Peyer's patch (tissue), 4 donors: ENCODE data around the gene SMG7. TPM values are rescaled to one million over a fixed set of nuclear protein-coding genes. Genes with fewer than 3 reads are reported as not detected.

Source experiments
- DNase-seq, 3 donors: peaks; one replicate each; pipeline ENCODE4 v3.0.0-alpha.2; 2017 to 2019
- H3K27ac ChIP-seq, 4 donors: fragments of 200-600 bp; sonication (generic); one replicate each; pipeline ENCODE4 v1.5.1; 2016 to 2019
- H3K27me3 ChIP-seq, 2 donors: fragments of 200-600 bp; sonication (generic); one replicate each; pipeline ENCODE4 v1.5.1; 2019
- H3K36me3 ChIP-seq, 3 donors: fragments of 200-600 bp; sonication (generic); one replicate each; pipeline ENCODE4 v1.5.1; 2016 to 2019
- H3K4me1 ChIP-seq, 4 donors: fragments of 200-600 bp; sonication (generic); one replicate each; pipeline ENCODE4 v1.5.1; 2016 to 2019
- H3K4me3 ChIP-seq, 4 donors: fragments of 200-600 bp; sonication (generic); 1 replicate in 3 of 4; 2 replicates in 1 of 4; pipeline ENCODE4 v1.5.1; 2016 to 2019; ENCODE audit warnings: mild to moderate bottlenecking in 1 of 4
- H3K9me3 ChIP-seq, 4 donors: fragments of 200-600 bp; sonication (generic); one replicate each; pipeline ENCODE4 v1.5.1; 2016 to 2019; ENCODE audit warnings: mild to moderate bottlenecking in 1 of 4
- CTCF ChIP-seq, 6 experiments: fragments of 450-650 bp in 4 of 6; fragments of 200-600 bp in 2 of 6; sonication (generic) in 1 of 6; IDR thresholded peaks; one replicate each; pipeline ENCODE4 v1.5.1; 2017 to 2019; ENCODE audit warnings: antibody characterized with exemption in 6 of 6, mild to moderate bottlenecking in 3 of 6, moderate library complexity in 1 of 6
- POLR2A ChIP-seq, 2 donors: fragments of 450-650 bp; IDR thresholded peaks; one replicate each; pipeline ENCODE4 v1.5.1; 2017; ENCODE audit warnings: antibody characterized with exemption in 2 of 2, mild to moderate bottlenecking in 2 of 2, moderate library complexity in 2 of 2
- total RNA-seq, 4 donors: library from RNA; depleted of rRNA; stranded (reverse); fragments of >200 nt; gene quantifications; one replicate each; pipeline ENCODE4 v1.1.0, GENCODE V29; 2016

The SMG7 gene
- total RNA-seq, 4 donors from 2014 or later = 46.2 to 72.7 (median 54.3) TPM

- no peaks in the 10 kb centered on the region for H3K36me3 ChIP-seq
- TF ChIP-seq POLR2A (IDR thresholded peaks at IDR 0.05) (no peak), CTCF (IDR thresholded peaks at IDR 0.05) (no peak)
These were observed 34.3 kb downstream of the SMG7 start for GRCh38 chr1:183506561-183506960.

GRCh38 chr1:183508694-183509093 is 36.4 kb downstream of the SMG7 start:
- H3K9me3 ChIP-seq = no peaks in the 10 kb centered on the region
- TF ChIP-seq CTCF (IDR thresholded peaks at IDR 0.05) (no peak), POLR2A (IDR thresholded peaks at IDR 0.05) (no peak)
- H3K4me3 ChIP-seq = no peak overlapping the region
- no peaks in the 10 kb centered on the region for H3K27me3 ChIP-seq
- DNase-seq = no peak
- H3K27ac ChIP-seq = no peak overlapping the region
- H3K4me1 ChIP-seq = peaks cover 0 to 9% (median 0%) of the 10 kb centered on the region in 4 donors
- no peaks in the 10 kb centered on the region for H3K36me3 ChIP-seq

More at GRCh38 chr1:183506561-183506960, 34.3 kb downstream of the SMG7 start:
- Histone ChIP-seq H3K4me1 (peaks cover 0 to 5% (median 0%) of the 10 kb centered on the region in 4 donors), H3K27me3 (no peaks in the 10 kb centered on the region), H3K9me3 (no peaks in the 10 kb centered on the region), H3K4me3 (no peak overlapping the region), H3K27ac (no peak overlapping the region)
- no peak for DNase-seq

- no peak for TF ChIP-seq POLR2A (IDR thresholded peaks at IDR 0.05)
- Histone ChIP-seq H3K36me3 (no peaks in the 10 kb centered on the region), H3K4me1 (peaks cover 0 to 4% (median 0%) of the 10 kb centered on the region in 4 donors), H3K27me3 (no peaks in the 10 kb centered on the region), H3K9me3 (no peaks in the 10 kb centered on the region), H3K27ac (no peak overlapping the region), H3K4me3 (no peak overlapping the region)
- no peak for DNase-seq
These were observed 40.2 kb downstream of the SMG7 start for GRCh38 chr1:183512450-183512849.

GRCh38 chr1:183514235-183514634 is 41.9 kb downstream of the SMG7 start:
- TF ChIP-seq POLR2A (IDR thresholded peaks at IDR 0.05) = no peak
- TF ChIP-seq CTCF (IDR thresholded peaks at IDR 0.05) = no peak
- Histone ChIP-seq H3K27me3 (no peaks in the 10 kb centered on the region), H3K4me3 (no peak overlapping the region), H3K27ac (peak overlapping the region in 1 of 4 donors; percentile 15), H3K4me1 (peaks cover 0 to 4% (median 0%) of the 10 kb centered on the region in 4 donors), H3K9me3 (no peaks in the 10 kb centered on the region), H3K36me3 (peaks cover 0 to 16% (median 0%) of the 10 kb centered on the region in 3 donors)
- no peak for DNase-seq

- TF ChIP-seq POLR2A (IDR thresholded peaks at IDR 0.05) = no peak
- TF ChIP-seq CTCF (IDR thresholded peaks at IDR 0.05) = no peak
These were observed 42.8 kb downstream of the SMG7 start for GRCh38 chr1:183515002-183515689.

GRCh38 chr1:183516725-183517124 is 44.4 kb downstream of the SMG7 start:
- no peak for DNase-seq
- TF ChIP-seq CTCF (IDR thresholded peaks at IDR 0.05) (no peak), POLR2A (IDR thresholded peaks at IDR 0.05) (no peak)
- Histone ChIP-seq H3K4me3 (no peak overlapping the region), H3K27ac (no peak overlapping the region), H3K36me3 (peaks cover 0 to 26% (median 0%) of the 10 kb centered on the region in 3 donors), H3K27me3 (no peaks in the 10 kb centered on the region), H3K4me1 (peaks cover 0 to 4% (median 0%) of the 10 kb centered on the region in 4 donors), H3K9me3 (no peaks in the 10 kb centered on the region)

More at GRCh38 chr1:183515002-183515689, 42.8 kb downstream of the SMG7 start:
- H3K4me3 ChIP-seq = no peak overlapping the region
- H3K36me3 ChIP-seq = peaks cover 0 to 19% (median 0%) of the 10 kb centered on the region in 3 donors
- no peaks in the 10 kb centered on the region for H3K9me3 ChIP-seq
- H3K27ac ChIP-seq = peak overlapping the region in 1 of 4 donors; percentile 15
- peaks cover 0 to 4% (median 0%) of the 10 kb centered on the region in 4 donors for H3K4me1 ChIP-seq
- H3K27me3 ChIP-seq = no peaks in the 10 kb centered on the region
- DNase-seq = no peak
